CD4-positive, alpha-beta T cell (primary cell): ENCODE data around the gene RXRA. TPM values are rescaled to one million over a fixed set of nuclear protein-coding genes. Genes with fewer than 3 reads are reported as not detected.
A peak's percentile ranks its signal among the peaks of the same experiment; 100 is the strongest.

Experiments used
- ATAC-seq: fragments of 200-7000 bp; cut with Tn5 transposase; one replicate; pipeline ENCODE4 v1.10.0; 2022; ENCODE audit warnings: mild to moderate bottlenecking; ENCODE audit not compliant: poor library complexity
- CTCF ChIA-PET: fragments of 350-600 bp; sonication (Branson Sonifier 250); formaldehyde crosslinking; loops from one replicate; lab custom pipeline; 2021; ENCODE audit warnings: antibody characterized with exemption, inconsistent platforms; lab: Charles Lee
- POLR2A ChIA-PET: fragments of 350-600 bp; sonication (Branson Sonifier 250); formaldehyde crosslinking; loops from one replicate; lab custom pipeline; 2021; ENCODE audit warnings: antibody characterized with exemption, inconsistent platforms; lab: Charles Lee
- DNase-seq, 14 experiments: peaks; one replicate each; pipeline ENCODE4 v3.0.0-alpha.2; 2013 to 2020; ENCODE audit warnings: mixed read lengths in 2 of 14
- H3K27ac ChIP-seq, 2 donors: one replicate each; pipeline versions ENCODE4 v1.5.1 to v1.7.0; 2013; ENCODE audit warnings: low read length in 2 of 2, low read depth in 1 of 2, mild to moderate bottlenecking in 1 of 2
- H3K27me3 ChIP-seq, 2 experiments: 1 replicate in 1 of 2; 2 replicates in 1 of 2; pipeline versions ENCODE4 v1.6.1 to v1.7.0; 2013; ENCODE audit warnings: low read length in 2 of 2, control low read depth in 1 of 2, mild to moderate bottlenecking in 1 of 2, moderate library complexity in 1 of 2; ENCODE audit not compliant: insufficient read depth in 2 of 2, control insufficient read depth in 1 of 2
- H3K36me3 ChIP-seq: one replicate; pipeline ENCODE4 v1.6.1; 2013; ENCODE audit warnings: low read length, control low read depth; ENCODE audit not compliant: insufficient read depth
- H3K4me1 ChIP-seq: one replicate; pipeline ENCODE4 v1.6.1; 2013; ENCODE audit warnings: low read length, control low read depth; ENCODE audit not compliant: insufficient read depth
- H3K4me3 ChIP-seq: one replicate; pipeline ENCODE4 v1.5.1; 2013; ENCODE audit warnings: mild to moderate bottlenecking, low read length, moderate library complexity
- H3K9me3 ChIP-seq, 2 experiments: 1 replicate in 1 of 2; 2 replicates in 1 of 2; pipeline versions ENCODE4 v1.6.1 to v1.7.0; 2013; ENCODE audit warnings: low read length in 2 of 2, mild to moderate bottlenecking in 2 of 2, control low read depth in 1 of 2, moderate library complexity in 1 of 2; ENCODE audit not compliant: control insufficient read depth in 1 of 2, insufficient read depth in 1 of 2
- H3K27ac Mint-ChIP-seq: one replicate; pipeline ENCODE4 v1.8.0; 2020; ENCODE audit warnings: mixed read lengths
- H3K27me3 Mint-ChIP-seq: one replicate; pipeline ENCODE4 v1.8.0; 2021; ENCODE audit warnings: mixed read lengths
- H3K36me3 Mint-ChIP-seq: one replicate; pipeline ENCODE4 v1.8.0; 2021; ENCODE audit warnings: low read depth, mixed read lengths
- H3K4me1 Mint-ChIP-seq: one replicate; pipeline ENCODE4 v1.8.0; 2021; ENCODE audit warnings: low read depth, mixed read lengths
- H3K4me3 Mint-ChIP-seq: one replicate; pipeline ENCODE4 v1.8.0; 2020; ENCODE audit warnings: mild to moderate bottlenecking, mixed read lengths
- H3K9me3 Mint-ChIP-seq: one replicate; pipeline ENCODE4 v1.8.0; 2020; ENCODE audit warnings: mixed read lengths
- intact Hi-C, 2 experiments: fragments of 100-400 bp; cut with DNase I in 1 of 2; cut with micrococcal nuclease in 1 of 2; formaldehyde crosslinking; loops; one replicate each; pipeline versions ENCODE4 v1.15.1 to v1.9.0; 2023 to 2025; cut with DNase I, micrococcal nuclease
- total RNA-seq, 174 experiments: library from RNA in 2 of 174; stranded (reverse) in 2 of 174; gene quantifications; one replicate each; pipeline ENCODE4 v1.2.3 and lab custom pipeline; 2021 to 2026
- TF ChIP-seq, protein P1 (sequence below): fragments of 200-600 bp; IDR thresholded peaks from one replicate; pipeline ENCODE4 v1.8.0; 2022; ENCODE audit warnings: antibody characterized with exemption, mild to moderate bottlenecking

Gene RXRA
- total RNA-seq, 2 experiments from 2014 or later, result 7.3 to 8.4 TPM

DNA sequence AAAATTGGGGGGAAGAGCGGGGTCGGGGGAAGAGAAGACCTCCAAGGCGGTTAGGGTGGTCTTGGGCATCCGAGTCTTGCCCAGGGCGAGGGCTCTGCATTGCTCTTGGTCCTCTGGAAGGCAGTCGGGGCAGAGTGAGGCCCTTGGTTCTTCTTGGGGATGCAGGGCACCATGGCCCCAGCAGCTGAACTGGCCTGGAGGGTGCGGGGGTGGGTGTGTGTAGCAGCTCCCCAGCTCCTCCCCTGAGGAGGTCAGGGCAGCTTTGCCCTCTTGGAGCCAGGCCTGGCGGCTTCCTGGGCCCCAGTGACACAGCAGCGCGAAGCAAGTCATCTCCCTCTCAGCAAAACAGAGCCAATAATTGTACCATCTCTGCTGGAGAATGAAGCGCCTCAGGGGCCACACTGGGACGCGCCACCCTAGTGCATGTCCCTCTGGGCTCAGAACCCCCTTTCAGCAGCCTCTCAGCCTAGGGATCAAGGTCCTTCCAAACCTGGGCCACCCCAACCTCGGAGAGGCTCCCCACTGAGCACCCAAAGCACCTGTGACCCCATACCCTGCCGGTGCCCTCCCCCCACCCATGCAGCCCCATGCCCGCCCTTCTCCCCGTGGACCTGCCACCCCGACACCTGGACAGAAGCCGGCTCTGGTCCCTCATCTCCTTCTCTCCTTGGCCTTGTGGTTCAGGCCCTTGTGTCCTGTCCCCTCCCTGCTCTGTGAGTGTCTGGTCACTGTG is 10.4 kb upstream of the RXRA start:
- POLR2A ChIA-PET, result no interaction called here
- no peak overlapping the region for H3K27ac Mint-ChIP-seq
- ATAC-seq, result no peak
- H3K36me3 ChIP-seq, result no peaks in the 10 kb centered on the region
- H3K4me1 Mint-ChIP-seq, result no peaks in the 10 kb centered on the region
- no peaks in the 10 kb centered on the region for H3K4me1 ChIP-seq
- no peaks in the 10 kb centered on the region for H3K27me3 Mint-ChIP-seq
- H3K4me3 Mint-ChIP-seq, result no peak overlapping the region
- no peak for DNase-seq
- CTCF ChIA-PET, result no interaction called here
- peaks cover 0 to 12% of the 10 kb centered on the region in 2 experiments for H3K9me3 ChIP-seq
- no peak overlapping the region for H3K27ac ChIP-seq
- H3K36me3 Mint-ChIP-seq, result no peaks in the 10 kb centered on the region
- TF ChIP-seq, protein P1, sequence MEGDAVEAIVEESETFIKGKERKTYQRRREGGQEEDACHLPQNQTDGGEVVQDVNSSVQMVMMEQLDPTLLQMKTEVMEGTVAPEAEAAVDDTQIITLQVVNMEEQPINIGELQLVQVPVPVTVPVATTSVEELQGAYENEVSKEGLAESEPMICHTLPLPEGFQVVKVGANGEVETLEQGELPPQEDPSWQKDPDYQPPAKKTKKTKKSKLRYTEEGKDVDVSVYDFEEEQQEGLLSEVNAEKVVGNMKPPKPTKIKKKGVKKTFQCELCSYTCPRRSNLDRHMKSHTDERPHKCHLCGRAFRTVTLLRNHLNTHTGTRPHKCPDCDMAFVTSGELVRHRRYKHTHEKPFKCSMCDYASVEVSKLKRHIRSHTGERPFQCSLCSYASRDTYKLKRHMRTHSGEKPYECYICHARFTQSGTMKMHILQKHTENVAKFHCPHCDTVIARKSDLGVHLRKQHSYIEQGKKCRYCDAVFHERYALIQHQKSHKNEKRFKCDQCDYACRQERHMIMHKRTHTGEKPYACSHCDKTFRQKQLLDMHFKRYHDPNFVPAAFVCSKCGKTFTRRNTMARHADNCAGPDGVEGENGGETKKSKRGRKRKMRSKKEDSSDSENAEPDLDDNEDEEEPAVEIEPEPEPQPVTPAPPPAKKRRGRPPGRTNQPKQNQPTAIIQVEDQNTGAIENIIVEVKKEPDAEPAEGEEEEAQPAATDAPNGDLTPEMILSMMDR, result no peak
- no peak overlapping the region for H3K4me3 ChIP-seq
- no peaks in the 10 kb centered on the region for H3K27me3 ChIP-seq
- H3K9me3 Mint-ChIP-seq, result no peaks in the 10 kb centered on the region
- intact Hi-C loops, result no loop called here

DNA sequence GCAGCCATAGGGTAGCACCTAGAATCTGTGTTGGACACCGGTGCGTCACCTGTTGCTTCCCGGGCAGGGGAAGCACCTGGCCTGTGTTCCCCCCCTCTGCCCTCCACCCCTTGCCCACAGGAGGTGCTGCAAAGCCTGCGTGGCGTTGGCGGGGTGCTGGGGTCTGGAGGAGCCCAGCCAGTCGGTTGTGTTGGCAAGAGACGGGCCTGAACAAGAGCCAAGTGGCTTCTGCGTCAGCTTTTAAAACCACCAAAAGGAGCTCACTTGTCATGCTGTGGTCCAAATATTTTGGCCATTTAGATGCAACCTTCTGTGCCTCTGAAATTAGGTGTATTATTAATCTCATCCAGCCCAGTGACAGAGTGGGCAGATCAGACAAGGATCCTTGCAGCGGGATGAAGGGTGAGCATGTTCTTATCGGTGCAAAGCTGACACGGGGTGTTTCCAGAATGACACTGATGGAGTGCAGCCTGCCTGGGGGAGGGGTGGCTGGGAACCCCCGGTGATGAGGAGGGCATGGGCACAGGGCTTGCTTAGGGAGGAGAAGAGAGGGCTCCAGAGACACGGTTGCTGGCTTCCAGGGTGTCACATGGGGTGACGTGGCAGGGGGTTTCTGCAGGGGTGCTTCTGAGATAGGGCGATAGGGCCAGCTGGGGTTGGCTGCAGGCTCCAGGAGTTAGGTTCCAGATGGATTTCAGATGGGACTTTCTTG is 9.7 kb upstream of the RXRA start:
- no peaks in the 10 kb centered on the region for H3K36me3 ChIP-seq
- CTCF ChIA-PET, result no interaction called here
- intact Hi-C loops, result no loop called here
- no peak overlapping the region for H3K4me3 ChIP-seq
- no peak overlapping the region for H3K27ac Mint-ChIP-seq
- no peaks in the 10 kb centered on the region for H3K27me3 Mint-ChIP-seq
- no peaks in the 10 kb centered on the region for H3K9me3 Mint-ChIP-seq
- H3K9me3 ChIP-seq, result peaks cover 0 to 12% of the 10 kb centered on the region in 2 experiments
- no peaks in the 10 kb centered on the region for H3K27me3 ChIP-seq
- DNase-seq (peak in 2 of 14 experiments; percentile 52 to 65), ATAC-seq (no peak)
- H3K36me3 Mint-ChIP-seq, result no peaks in the 10 kb centered on the region
- no peak overlapping the region for H3K27ac ChIP-seq
- no peaks in the 10 kb centered on the region for H3K4me1 ChIP-seq
- H3K4me3 Mint-ChIP-seq, result no peak overlapping the region
- TF ChIP-seq, protein P1, result no peak
- no peaks in the 10 kb centered on the region for H3K4me1 Mint-ChIP-seq
- POLR2A ChIA-PET, result no interaction called here

DNA sequence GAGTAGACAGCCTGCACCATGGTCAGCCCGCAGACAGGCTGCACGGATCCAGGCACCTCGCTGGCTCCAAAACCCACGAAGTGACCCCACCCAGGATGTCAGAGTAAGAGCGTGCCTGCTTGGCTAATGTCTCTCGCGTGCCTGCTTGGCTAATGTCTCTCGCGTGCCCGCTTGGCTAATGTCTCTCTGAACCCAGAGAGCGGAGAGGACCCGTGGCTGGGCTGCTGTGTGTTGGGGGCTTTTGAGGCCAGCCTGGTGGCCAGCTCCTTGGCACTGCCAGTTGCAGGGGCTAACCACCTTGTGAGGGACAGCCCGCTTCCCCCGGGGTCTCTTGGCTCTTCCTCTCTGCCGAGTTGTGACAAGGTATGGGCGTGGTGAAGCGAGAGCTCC is 8.9 kb upstream of the RXRA start:
- CTCF ChIA-PET, result no interaction called here
- DNase-seq (no peak), ATAC-seq (no peak)
- Histone ChIP-seq H3K27ac (no peak overlapping the region), H3K9me3 (peaks cover 0 to 12% of the 10 kb centered on the region in 2 experiments), H3K4me3 (no peak overlapping the region), H3K4me1 (no peaks in the 10 kb centered on the region), H3K36me3 (no peaks in the 10 kb centered on the region), H3K27me3 (no peaks in the 10 kb centered on the region)
- H3K9me3 Mint-ChIP-seq, result no peaks in the 10 kb centered on the region
- H3K4me3 Mint-ChIP-seq, result no peak overlapping the region
- H3K27ac Mint-ChIP-seq, result no peak overlapping the region
- TF ChIP-seq, protein P1, result no peak
- intact Hi-C loops, result no loop called here
- H3K4me1 Mint-ChIP-seq, result no peaks in the 10 kb centered on the region
- H3K36me3 Mint-ChIP-seq, result no peaks in the 10 kb centered on the region
- POLR2A ChIA-PET, result no interaction called here
- H3K27me3 Mint-ChIP-seq, result no peaks in the 10 kb centered on the region
